HEK293 (cell line): Measurements from ENCODE around the gene USP37.

ENCODE experiments used
- HOXA7 ChIP-seq: sonication (generic); formaldehyde crosslinking; IDR thresholded peaks from 2 replicates; pipeline ENCODE4 v1.8.1; 2022; ENCODE audit warnings: missing genetic modification reagents, borderline replicate concordance
- SP2 ChIP-seq: fragments of 450-650 bp; formaldehyde crosslinking; IDR thresholded peaks from 2 replicates; pipeline ENCODE4 v1.5.1; 2016; ENCODE audit warnings: missing biosample characterization, missing genetic modification characterization
- ZBTB21 ChIP-seq: fragments of 450-650 bp; formaldehyde crosslinking; IDR thresholded peaks from 2 replicates; pipeline ENCODE4 v1.5.1; 2017; ENCODE audit warnings: missing biosample characterization, missing genetic modification characterization
- ZNF292 ChIP-seq: fragments of 450-650 bp; formaldehyde crosslinking; IDR thresholded peaks from 2 replicates; pipeline ENCODE4 v1.5.1; 2016; ENCODE audit warnings: low read depth, missing biosample characterization, missing genetic modification characterization, borderline replicate concordance
- ZNF792 ChIP-seq: fragments of 450-650 bp; formaldehyde crosslinking; IDR thresholded peaks from 2 replicates; pipeline ENCODE4 v1.5.1; 2016; ENCODE audit warnings: missing biosample characterization, missing genetic modification characterization
- TF ChIP-seq, protein P1 (sequence below): fragments of 450-650 bp; formaldehyde crosslinking; IDR thresholded peaks from 2 replicates; pipeline ENCODE4 v1.5.1; 2017; ENCODE audit warnings: missing biosample characterization, missing genetic modification characterization
- TF ChIP-seq, protein P2 (sequence below): fragments of 450-650 bp; formaldehyde crosslinking; IDR thresholded peaks from 2 replicates; pipeline ENCODE4 v1.5.1; 2016; ENCODE audit warnings: missing biosample characterization, missing genetic modification characterization
- TF ChIP-seq, protein P3 (sequence below): fragments of 450-650 bp; formaldehyde crosslinking; IDR thresholded peaks from 2 replicates; pipeline ENCODE4; 2016; ENCODE audit warnings: missing biosample characterization, missing genetic modification characterization
- TF ChIP-seq, protein P4 (sequence below): fragments of 450-650 bp; formaldehyde crosslinking; IDR thresholded peaks from 2 replicates; pipeline ENCODE4 v1.5.1; 2016; ENCODE audit warnings: missing biosample characterization, missing genetic modification characterization

DNA sequence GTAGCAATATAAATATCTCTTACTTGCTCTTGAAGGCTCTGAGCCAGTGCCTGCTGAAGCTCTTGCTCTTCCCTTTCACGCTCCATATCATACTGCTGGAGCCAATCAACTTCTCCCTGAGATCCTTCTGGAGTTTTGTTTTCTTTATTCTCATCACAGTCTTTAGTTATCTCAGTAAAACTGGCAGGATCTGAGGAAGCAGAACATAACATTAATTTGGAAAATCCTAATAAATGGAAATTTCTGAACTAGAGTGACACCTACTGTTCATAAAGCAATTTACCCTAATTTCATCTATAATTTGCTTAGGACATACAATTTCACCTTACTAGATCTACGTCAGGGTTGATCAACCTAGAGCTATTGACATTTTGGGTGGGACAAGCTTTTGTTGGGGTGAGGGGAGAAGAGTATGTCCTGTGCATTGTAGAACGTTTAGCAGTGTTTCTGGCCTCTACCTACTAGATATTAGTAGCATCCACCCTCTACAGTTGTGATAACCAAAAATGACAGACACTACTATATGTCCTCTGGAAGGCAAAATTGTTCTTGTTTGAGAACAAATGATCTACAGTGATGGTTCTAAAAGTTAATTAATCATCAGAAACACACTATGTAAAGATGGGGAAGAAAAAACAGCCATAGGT is 102.0 kb downstream of the USP37 start:
- TF ChIP-seq ZNF792: no peak
- TF ChIP-seq HOXA7: no peak
- no peak for TF ChIP-seq SP2 (tag by site-specific recombination)
- TF ChIP-seq, protein P1, sequence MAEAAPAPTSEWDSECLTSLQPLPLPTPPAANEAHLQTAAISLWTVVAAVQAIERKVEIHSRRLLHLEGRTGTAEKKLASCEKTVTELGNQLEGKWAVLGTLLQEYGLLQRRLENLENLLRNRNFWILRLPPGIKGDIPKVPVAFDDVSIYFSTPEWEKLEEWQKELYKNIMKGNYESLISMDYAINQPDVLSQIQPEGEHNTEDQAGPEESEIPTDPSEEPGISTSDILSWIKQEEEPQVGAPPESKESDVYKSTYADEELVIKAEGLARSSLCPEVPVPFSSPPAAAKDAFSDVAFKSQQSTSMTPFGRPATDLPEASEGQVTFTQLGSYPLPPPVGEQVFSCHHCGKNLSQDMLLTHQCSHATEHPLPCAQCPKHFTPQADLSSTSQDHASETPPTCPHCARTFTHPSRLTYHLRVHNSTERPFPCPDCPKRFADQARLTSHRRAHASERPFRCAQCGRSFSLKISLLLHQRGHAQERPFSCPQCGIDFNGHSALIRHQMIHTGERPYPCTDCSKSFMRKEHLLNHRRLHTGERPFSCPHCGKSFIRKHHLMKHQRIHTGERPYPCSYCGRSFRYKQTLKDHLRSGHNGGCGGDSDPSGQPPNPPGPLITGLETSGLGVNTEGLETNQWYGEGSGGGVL: no peak
- TF ChIP-seq, protein P2, sequence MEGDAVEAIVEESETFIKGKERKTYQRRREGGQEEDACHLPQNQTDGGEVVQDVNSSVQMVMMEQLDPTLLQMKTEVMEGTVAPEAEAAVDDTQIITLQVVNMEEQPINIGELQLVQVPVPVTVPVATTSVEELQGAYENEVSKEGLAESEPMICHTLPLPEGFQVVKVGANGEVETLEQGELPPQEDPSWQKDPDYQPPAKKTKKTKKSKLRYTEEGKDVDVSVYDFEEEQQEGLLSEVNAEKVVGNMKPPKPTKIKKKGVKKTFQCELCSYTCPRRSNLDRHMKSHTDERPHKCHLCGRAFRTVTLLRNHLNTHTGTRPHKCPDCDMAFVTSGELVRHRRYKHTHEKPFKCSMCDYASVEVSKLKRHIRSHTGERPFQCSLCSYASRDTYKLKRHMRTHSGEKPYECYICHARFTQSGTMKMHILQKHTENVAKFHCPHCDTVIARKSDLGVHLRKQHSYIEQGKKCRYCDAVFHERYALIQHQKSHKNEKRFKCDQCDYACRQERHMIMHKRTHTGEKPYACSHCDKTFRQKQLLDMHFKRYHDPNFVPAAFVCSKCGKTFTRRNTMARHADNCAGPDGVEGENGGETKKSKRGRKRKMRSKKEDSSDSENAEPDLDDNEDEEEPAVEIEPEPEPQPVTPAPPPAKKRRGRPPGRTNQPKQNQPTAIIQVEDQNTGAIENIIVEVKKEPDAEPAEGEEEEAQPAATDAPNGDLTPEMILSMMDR (tag by site-specific recombination): peak; percentile 31; the same call in 1 of the 2 replicates
- no peak for TF ChIP-seq ZNF292
- TF ChIP-seq, protein P3, sequence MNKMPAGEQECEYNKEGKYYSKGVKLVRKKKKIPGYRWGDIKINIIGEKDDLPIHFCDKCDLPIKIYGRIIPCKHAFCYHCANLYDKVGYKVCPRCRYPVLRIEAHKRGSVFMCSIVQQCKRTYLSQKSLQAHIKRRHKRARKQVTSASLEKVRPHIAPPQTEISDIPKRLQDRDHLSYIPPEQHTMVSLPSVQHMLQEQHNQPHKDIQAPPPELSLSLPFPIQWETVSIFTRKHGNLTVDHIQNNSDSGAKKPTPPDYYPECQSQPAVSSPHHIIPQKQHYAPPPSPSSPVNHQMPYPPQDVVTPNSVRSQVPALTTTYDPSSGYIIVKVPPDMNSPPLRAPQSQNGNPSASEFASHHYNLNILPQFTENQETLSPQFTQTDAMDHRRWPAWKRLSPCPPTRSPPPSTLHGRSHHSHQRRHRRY: no peak
- TF ChIP-seq, protein P4, sequence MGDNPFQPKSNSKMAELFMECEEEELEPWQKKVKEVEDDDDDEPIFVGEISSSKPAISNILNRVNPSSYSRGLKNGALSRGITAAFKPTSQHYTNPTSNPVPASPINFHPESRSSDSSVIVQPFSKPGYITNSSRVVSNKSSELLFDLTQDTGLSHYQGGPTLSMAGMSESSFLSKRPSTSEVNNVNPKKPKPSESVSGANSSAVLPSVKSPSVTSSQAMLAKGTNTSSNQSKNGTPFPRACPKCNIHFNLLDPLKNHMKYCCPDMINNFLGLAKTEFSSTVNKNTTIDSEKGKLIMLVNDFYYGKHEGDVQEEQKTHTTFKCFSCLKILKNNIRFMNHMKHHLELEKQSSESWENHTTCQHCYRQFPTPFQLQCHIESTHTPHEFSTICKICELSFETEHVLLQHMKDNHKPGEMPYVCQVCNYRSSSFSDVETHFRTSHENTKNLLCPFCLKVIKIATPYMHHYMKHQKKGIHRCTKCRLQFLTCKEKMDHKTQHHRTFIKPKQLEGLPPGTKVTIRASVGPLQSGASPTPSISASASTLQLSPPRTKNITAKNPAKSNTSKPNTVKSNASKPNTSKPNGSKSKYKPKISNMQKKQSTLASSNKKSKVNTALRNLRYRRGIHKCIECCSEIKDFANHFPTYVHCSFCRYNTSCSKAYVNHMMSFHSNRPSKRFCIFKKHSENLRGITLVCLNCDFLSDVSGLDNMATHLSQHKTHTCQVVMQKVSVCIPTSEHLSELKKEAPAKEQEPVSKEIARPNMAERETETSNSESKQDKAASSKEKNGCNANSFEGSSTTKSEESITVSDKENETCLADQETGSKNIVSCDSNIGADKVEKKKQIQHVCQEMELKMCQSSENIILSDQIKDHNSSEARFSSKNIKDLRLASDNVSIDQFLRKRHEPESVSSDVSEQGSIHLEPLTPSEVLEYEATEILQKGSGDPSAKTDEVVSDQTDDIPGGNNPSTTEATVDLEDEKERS: no peak
- TF ChIP-seq ZBTB21 (tag by site-specific recombination): no peak
